ENCODE measurements around the gene RPP21.

DNA sequence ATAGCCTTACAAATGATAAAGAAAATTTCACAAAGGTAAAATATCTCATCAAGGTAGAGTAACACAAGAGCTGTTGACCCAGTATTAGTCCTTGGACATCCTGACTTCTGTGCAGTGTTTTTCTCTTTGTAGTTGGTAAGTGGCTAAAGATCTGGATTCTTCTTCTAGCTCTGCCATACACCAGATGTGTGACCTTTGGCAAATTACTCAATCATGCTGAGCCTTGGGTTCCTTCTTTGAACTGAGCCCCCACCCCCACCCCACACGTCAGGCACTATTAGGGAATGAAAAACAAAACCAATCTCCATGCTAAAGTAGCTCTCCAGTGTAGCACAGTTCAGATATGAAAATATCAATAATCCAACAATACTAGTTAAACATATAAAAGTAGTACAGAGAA is 33.3 kb upstream of the RPP21 start:
- no peak for TF ChIP-seq ZFX (IDR thresholded peaks at IDR 0.05)
- TF ChIP-seq, protein P1, sequence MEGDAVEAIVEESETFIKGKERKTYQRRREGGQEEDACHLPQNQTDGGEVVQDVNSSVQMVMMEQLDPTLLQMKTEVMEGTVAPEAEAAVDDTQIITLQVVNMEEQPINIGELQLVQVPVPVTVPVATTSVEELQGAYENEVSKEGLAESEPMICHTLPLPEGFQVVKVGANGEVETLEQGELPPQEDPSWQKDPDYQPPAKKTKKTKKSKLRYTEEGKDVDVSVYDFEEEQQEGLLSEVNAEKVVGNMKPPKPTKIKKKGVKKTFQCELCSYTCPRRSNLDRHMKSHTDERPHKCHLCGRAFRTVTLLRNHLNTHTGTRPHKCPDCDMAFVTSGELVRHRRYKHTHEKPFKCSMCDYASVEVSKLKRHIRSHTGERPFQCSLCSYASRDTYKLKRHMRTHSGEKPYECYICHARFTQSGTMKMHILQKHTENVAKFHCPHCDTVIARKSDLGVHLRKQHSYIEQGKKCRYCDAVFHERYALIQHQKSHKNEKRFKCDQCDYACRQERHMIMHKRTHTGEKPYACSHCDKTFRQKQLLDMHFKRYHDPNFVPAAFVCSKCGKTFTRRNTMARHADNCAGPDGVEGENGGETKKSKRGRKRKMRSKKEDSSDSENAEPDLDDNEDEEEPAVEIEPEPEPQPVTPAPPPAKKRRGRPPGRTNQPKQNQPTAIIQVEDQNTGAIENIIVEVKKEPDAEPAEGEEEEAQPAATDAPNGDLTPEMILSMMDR (conservative IDR thresholded peaks at IDR 0.05), result no peak
